ENCODE results near the gene VPS25.
"Not testable (repeated sequence)": the region's sequence is repeated elsewhere in the genome, so short reads cannot be mapped to it uniquely, and the experiment has no call there.

VPS25 gene

DNA sequence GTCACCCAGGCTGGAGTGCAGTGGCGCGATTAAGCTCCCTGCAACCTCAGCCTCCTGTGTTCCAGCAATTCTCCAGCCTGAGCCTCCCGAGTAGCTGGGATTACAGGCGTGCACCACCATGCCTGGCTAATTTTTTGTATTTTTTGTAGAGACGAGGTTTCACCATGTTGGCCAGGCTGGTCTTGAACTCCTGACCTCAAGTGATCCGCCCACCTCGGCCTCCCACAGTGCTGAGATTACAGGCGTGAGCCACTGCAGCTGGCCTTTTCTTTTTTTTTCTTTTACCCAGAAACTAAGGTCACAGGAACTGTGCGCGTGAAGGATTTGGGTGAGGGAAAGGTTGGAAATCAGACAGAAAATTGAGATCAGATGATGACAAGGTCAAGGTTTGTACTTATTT lies 3.3 kb upstream of the VPS25 start:
- DNase-seq = not testable (repeated sequence)

DNA sequence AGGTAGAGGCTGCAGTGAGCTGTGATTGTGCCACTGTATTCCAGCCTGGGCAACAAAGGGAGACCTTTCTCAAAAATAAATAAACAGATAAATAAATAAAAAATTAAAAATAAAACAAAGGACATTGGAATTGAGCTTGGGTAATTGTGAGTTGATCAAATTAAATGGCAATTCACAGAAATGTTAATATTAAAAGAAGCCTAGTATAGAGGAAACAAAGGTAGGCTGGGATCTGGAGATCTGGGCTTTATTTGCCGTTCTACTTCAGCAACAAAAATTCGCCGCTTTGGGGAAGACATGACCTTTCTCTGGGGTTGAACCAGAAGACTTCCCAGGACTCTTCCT lies 332 bp upstream of the VPS25 start:
- DNase-seq = no peak

DNA sequence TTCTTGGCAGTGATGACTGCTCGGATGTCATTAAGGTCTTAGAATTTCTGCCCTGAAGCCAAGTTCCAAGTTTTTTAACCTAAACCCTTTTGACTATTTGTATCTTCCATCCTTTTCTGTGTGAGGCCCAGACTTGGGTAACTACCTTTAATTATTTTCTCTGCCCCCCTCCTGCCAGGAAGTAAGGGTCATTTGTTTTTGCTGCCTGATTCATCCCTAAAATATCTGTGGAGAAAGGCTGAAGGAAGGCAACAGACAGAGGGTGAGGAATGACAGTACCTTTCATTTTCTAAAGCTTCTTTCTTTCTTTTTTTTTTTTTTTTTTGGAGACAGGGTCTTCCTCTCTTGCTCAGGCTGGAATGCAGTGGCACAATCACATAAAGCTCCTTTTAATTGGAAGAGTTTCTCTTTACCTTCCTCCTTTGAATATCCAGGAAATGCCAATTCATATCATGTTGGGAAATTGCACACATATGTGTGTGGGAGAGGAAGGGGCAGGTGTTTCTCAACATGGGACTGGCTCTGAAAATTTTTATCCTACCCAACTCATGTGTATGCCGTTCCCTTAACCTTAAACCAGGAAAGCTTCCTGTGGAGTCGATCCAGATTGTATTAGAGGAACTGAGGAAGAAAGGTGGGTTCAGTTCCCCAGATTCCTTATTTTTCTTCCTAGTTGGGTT lies 957 bp downstream of the VPS25 start:
- DNase-seq = no peak

DNA sequence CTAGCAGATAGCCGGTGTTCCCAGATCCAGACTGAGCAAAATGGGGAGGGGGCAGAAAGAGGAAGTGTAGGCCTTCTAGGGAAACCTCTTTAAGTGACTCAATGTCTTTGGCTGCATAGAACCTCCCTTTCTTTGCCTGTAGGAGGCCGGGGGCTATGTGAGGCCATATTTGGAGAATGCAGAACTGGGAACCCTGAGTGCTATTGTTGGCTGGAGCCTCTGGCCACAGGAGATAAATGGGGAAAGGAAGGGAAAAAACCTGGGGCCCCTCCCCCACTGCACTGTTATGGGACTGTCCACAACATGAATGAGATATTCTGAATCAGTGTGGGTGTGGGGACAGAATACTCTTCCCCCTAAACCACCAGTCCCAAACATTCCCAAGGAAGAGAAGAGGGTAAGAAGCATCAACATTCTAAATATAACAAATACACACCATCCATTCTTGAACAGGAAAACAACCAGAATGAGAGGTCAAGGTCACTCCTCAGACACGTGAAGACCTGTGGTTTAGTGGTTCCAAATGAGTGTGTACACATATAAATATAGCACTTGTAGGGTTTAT lies 2.4 kb downstream of the VPS25 start:
- DNase-seq = no peak

DNA sequence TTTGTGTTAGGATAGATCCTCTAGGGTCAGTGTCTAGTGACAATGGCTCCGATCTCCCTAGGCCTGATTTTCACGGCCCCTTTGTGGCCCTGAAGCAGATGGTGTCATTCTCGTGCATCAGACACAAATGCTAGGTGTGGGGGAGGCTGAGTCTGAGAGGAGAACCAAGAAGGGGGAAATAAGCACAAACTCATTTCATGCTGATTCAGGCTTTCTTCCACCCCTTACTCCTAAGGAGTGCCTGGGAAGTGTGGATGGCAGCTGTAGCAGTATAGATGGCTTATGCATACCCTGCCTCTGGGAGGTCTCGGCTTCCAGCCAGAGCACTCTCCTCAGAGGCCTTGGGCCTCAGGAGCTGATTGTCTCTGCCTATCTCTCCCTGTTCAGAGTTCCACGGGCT lies 5.3 kb downstream of the VPS25 start:
- DNase-seq = no peak

DNA sequence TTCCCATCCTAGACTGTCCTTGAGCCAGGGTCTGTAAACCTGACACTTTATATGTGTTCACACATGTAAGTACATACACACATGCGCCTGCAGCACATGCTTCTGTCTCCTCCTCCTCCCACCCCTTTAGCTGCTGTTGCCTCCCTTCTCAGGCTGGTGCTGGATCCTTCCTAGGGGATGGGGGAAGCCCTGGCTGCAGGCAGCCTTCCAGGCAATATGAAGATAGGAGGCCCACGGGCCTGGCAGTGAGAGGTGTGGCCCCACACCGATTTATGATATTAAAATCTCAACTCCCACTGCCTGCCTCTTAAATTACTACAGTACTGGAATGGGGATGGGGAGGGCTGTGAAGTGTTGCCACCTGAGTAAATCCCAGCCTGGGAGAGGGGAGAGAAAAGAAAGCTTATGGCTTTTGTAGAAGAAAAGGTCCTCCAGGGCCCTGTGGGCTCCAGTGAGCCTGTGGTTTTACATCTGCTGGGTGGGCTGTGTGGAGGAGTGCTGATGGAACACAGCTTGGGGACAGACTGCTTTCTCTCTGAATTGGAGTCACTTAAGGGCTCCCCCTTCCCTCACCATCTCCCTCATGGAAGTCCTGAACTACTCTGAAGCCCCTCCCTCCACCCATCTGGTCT lies 6.2 kb downstream of the VPS25 start:
- no peak for DNase-seq

DNA sequence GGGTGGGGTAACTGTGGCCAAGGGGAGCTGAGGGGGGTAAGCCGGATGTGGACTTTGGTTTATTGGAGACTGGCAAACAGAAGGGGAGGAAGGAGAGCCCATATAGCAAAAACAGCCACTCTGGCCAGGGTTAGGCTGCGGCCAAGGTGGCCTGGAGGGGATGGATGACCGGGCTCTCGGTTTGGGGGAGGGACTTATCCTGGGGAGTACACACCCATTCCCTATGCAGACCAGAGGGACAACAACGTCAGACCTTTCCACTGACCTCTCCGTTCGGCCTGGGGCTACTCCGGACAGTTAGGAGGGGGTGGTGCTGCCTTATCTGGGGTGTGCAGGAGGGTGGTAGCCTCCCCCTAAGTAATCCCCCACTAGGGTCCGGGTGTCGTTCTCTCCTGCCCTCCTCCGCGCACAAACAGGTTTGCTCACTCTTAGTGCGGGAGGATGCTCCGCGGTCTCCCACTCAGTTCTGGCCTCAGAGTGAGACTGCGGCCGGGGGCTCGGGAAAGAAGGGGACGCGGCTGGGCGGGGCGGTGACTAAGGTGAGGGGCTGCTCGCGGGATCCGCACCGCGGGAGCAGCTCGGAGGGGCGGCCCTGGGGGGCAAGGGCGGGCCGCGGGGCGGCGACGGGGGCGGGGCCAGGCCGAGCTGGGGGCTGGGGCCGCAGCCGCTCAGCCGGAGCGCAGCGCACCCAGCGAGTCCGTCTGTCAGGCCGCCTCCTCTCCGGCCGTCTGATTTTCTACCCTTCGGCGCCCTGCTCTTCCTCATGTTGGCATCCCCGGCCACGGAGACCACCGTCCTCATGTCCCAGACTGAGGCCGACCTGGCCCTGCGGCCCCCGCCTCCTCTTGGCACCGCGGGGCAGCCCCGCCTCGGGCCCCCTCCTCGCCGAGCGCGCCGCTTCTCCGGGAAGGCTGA lies 6.9 kb downstream of the VPS25 start, which contains the start of gene WNK4:
Gene WNK4, plus strand, starts transcription at position 675 of the 915 bp plus-strand sequence. Its CDS starts 89 bp downstream, at position 764.
- DNase-seq = no peak

DNA sequence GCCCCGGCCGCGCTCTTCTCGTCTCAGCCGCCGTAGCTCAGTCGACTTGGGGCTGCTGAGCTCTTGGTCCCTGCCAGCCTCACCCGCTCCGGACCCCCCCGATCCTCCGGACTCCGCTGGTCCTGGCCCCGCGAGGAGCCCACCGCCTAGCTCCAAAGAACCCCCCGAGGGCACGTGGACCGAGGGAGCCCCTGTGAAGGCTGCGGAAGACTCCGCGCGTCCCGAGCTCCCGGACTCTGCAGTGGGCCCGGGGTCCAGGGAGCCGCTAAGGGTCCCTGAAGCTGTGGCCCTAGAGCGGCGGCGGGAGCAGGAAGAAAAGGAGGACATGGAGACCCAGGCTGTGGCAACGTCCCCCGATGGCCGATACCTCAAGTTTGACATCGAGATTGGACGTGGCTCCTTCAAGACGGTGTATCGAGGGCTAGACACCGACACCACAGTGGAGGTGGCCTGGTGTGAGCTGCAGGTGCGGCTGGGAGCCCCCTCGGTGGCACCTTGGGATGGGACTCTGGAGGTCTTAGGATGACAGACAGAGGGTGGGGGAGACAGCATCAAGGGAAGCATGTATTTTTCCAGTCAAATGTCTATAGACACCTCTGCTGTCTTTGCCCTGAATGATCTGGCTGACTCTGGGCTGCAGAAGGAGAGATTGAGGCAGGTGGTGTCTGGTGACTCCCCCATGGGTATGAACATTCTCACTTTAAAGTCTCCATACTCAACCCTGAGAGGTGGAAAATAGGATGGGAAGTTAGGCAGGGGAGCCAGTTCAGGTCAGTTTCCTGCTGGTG lies 7.8 kb downstream of the VPS25 start:
- DNase-seq = no peak

DNA sequence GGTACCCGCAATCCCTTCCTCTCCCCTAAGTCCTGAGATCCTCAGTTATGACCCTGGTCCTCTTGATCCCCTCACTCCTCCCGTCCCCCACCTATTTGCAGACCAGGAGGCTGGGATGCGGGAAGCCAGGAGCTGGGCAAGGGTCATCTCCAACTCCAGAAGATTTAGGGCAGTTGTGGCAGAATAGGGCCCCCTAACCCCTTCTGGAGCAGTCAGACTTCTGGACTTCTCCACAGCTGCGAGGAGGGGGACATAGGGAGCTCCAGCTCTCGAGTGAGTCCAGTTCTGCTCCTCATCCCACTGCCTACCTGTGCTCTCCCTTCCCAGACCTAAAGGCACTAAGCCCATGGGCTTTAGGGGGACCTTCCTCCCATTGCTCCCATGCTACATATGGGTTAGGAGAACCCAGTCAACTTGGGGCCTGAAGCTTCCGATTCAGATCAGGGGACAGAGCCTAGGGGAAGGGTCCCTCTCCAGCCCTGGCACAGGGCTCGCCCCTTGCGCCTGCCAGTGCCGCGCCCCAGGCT lies 8.5 kb downstream of the VPS25 start:
- DNase-seq = no peak

DNA sequence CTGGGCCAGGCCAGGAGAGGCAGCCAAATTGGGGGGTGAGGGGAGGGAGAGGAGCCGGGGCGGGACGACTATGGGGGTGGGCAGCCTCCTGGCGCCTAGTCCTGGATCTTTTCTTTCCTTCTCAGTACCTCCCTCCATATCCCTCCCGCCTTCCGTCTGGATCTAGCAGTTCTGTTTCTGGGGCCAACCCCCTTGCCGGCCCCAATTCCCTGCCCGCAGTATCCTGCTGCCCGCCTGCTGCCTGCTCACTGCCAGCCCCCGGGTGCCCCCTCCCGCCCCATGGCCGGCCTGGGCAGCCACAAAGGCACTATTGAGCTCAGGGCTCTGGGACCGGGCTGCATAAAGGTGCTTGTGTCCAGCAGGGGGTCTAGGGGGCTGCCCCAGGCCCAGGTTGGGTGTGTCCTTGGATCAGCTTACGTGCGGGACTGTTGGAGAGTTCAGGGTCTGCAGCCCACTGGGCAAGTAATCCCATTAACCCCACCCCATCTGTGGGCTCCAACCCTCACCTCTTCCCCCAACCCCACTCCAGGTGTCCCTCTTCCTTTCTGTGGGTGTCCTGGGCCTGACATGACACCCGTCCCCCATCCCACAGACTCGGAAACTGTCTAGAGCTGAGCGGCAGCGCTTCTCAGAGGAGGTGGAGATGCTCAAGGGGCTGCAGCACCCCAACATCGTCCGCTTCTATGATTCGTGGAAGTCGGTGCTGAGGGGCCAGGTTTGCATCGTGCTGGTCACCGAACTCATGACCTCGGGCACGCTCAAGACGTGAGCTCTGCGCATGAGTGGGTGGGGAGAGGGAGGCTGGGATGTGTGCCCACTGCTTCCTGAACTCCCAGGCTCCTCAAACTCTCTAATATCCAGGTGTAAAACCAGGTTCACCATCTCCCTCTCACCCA lies 9.2 kb downstream of the VPS25 start:
- no peak for DNase-seq

DNA sequence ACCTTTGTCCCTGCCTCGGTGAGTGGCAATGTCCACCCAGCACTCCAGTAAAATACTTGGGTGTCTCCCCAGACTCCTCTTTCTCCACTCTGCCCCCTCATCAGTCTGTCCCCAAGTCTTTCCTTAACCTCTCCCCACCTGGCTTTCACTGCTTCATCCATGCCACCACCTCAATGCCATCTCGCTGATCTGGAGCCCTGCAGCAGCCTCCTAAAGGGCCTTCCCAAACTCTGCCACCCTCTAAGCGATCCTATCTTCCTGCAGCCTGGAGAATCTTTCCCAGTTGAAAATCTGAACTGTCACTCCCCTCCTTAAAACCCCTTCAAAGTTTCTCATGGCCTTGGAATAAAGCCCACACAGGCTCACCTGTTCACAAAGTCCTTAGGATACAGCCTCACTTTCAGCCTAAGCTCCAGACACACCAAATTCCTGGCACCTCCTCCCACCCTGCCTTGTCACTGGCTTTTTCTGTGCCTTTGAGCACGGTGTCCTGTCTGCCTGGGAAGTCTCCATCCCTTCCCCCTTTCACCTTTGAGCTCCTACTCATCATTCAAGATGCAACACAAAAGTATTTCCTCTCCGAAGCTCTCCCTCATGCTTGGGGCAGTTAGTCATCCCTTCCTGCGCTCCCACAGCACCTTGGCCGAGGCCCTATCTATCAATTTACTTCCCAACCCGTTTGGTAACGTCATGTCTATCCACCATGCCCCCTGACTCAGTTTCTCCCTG lies 10.0 kb downstream of the VPS25 start:
- DNase-seq = no peak

DNA sequence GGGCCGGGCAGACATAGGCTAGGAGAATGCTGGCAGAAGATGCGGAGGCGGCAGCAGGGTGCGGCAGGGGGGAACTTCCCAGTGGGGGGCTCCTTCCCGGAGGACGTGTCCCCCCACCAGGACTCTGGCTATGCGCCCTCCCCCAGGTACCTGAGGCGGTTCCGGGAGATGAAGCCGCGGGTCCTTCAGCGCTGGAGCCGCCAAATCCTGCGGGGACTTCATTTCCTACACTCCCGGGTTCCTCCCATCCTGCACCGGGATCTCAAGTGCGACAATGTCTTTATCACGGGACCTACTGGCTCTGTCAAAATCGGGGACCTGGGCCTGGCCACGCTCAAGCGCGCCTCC lies 10.5 kb downstream of the VPS25 start:
- DNase-seq = no peak

DNA sequence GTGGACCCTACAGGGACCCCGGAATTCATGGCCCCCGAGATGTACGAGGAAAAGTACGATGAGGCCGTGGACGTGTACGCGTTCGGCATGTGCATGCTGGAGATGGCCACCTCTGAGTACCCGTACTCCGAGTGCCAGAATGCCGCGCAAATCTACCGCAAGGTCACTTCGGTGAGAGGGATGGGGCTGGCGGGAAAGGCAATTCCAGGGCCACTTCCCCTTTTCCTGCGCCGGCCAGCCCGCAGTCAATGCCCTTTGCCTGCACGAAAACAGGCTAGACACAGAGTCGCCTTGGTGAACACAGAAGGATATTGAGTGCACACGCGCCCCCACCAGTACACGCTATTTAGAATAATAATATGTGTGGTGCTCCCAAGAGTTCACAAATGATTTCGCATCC lies 11.2 kb downstream of the VPS25 start:
- no peak for DNase-seq

DNA sequence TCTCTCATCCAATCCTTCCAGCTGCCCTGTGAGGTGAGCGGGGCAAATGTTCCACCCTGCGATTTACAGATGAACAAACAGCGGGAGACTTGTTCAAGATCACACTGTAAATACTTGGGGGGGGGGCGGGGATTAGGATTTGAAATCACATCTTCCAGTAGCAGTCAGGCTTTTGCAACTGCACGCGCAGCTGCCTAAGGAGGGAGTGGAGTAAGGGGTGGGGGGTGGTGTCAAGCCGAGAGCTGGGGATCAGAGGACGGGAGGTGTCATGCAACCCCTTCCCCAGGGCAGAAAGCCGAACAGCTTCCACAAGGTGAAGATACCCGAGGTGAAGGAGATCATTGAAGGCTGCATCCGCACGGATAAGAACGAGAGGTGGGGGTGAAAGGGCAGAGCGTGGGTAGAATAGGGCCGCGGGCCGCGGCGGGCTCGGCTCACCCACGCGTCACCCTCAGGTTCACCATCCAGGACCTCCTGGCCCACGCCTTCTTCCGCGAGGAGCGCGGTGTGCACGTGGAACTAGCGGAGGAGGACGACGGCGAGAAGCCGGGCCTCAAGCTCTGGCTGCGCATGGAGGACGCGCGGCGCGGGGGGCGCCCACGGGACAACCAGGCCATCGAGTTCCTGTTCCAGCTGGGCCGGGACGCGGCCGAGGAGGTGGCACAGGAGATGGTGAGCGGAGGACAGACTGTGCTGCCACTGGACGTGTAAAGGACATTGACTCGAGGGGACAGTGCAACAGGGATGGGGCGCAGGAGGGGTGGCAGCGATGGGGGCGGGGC lies 11.8 kb downstream of the VPS25 start:
- DNase-seq = no peak

DNA sequence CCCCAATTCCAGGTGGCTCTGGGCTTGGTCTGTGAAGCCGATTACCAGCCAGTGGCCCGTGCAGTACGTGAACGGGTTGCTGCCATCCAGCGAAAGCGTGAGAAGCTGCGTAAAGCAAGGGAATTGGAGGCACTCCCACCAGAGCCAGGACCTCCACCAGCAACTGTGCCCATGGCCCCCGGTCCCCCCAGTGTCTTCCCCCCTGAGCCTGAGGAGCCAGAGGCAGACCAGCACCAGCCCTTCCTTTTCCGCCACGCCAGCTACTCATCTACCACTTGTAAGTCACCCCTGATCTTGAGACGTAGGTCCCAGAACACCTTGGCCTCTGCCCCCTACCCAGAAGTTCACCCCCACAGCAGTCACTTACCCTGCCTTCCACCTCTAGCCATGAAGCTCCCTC lies 14.0 kb downstream of the VPS25 start:
- DNase-seq = no peak

DNA sequence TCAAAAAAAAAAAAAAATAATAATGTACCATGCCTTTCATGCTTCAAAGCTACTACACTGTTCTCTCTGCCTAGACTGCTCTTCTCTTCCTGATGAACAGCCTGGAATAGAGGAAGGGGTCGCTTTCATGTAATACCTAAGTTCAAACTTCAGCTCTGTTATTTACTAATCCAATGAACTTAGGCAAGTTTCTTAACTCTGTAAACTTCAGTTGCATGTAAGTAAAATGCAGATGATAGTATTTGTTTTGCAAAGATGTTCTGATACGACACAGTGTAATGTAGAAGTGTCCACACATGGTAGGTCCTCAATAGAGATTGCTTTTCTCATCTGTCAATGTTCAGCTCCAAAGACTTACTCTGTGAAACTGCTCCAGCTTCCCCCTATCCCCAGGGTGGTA lies 18.7 kb downstream of the VPS25 start:
- no peak for DNase-seq

DNA sequence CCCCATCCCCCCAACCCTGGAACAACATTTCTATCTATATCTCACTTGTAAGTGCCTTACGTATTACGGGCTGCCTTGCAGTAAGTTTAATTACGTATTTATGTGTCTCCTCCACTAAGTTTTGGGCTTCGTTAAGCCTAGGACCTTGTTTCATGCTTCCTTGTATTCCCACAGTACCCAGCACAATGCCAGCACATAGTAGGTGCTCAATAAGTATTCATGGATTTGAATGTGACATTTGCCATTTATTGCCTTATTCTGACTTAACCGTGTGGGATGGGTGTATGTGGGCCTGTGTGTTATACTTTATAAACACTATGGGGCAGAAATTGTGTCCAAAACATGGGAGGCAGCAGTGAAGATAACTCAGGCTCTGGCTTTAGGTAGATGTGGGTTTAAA lies 19.3 kb downstream of the VPS25 start:
- no peak for DNase-seq

DNA sequence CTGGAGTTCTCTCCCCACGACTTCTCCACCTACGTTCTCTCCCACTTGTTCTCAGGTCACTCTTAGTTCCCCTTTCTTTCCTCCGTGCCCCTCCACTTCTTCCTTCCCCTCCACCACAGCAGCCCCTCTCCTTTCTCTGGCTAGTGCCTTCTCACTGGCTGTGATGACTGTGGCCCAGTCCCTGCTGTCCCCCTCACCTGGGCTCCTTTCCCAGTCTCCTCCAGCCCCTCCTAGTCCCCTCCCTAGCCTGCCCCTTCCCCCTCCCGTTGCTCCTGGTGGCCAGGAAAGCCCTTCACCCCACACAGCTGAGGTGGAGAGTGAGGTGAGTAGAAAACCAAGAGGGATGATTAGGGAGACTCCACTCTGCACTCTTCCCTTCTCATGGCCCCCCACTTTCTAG lies 21.8 kb downstream of the VPS25 start:
- no peak for DNase-seq

DNA sequence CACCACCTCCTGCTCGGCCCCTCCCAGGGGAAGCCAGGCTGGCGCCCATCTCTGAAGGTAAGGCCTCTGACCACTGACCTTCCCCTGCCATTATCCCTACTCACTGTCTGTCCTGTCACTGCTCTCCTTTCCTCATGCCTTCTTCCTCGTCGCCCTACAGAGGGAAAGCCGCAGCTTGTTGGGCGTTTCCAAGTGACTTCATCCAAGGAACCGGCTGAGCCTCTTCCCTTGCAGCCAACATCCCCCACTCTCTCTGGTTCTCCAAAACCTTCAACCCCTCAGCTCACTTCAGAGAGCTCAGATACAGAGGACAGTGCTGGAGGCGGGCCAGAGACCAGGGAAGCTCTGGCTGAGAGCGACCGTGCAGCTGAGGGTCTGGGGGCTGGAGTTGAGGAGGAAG lies 22.2 kb downstream of the VPS25 start:
- DNase-seq = no peak

Measured in activated effector memory CD4-positive, alpha-beta T cell treated with Interleukin-2 at 50 U/mL for 16 hours (primary cell).